GM23338 (cell line): ENCODE results near the gene GLTP. TPM values are rescaled to one million over a fixed set of nuclear protein-coding genes. Genes with fewer than 3 reads are reported as not detected.

Source experiments
- CTCF ChIP-seq, 2 experiments: fragments of 200-600 bp in 1 of 2; sonication (generic) in 1 of 2; conservative IDR thresholded peaks; 2 replicates each; pipeline versions ENCODE4 v1.5.1 to v1.6.1; 2016 to 2017; ENCODE audit warnings: antibody characterized with exemption in 2 of 2, low read depth in 2 of 2, mild to moderate bottlenecking in 2 of 2, moderate library complexity in 1 of 2
- ETS1 ChIP-seq: IDR thresholded peaks from 2 replicates; pipeline ENCODE4 v1.6.1; 2016; ENCODE audit warnings: antibody characterized with exemption
- JUNB ChIP-seq: IDR thresholded peaks from one replicate; pipeline ENCODE4 v1.6.1; 2016; ENCODE audit warnings: antibody characterized with exemption; ENCODE audit not compliant: unreplicated experiment
- POLR2AphosphoS5 ChIP-seq: IDR thresholded peaks from 2 replicates; pipeline ENCODE4 v1.6.1; 2016; ENCODE audit warnings: antibody characterized with exemption, low read depth
- STAT1 ChIP-seq: IDR thresholded peaks from one replicate; pipeline ENCODE4 v1.6.1; 2016; ENCODE audit warnings: antibody characterized with exemption; ENCODE audit not compliant: unreplicated experiment
- ZNF114 ChIP-seq: fragments of 250-450 bp; sonication (Bioruptor Pico); IDR thresholded peaks from 2 replicates; pipeline ENCODE4 v1.5.0; 2020; ENCODE audit warnings: mild to moderate bottlenecking, moderate library complexity
- ZNF331 ChIP-seq: fragments of 250-450 bp; sonication (Bioruptor Pico); IDR thresholded peaks from 2 replicates; pipeline ENCODE4 v1.5.0; 2020; ENCODE audit warnings: low read depth, mild to moderate bottlenecking, moderate library complexity
- ZNF462 ChIP-seq: fragments of 250-450 bp; sonication (Bioruptor Pico); IDR thresholded peaks from 2 replicates; pipeline ENCODE4 v1.5.0; 2020; ENCODE audit warnings: mild to moderate bottlenecking, moderate library complexity
- polyA plus RNA-seq: library from polyadenylated mRNA; unstranded; fragments of >200 nt; fragmentation: Nextera tagmentation; extraction: Ambion mirVana; gene quantifications from 2 replicates; pipeline ENCODE4 v1.2.1, GENCODE V29; 2016
- total RNA-seq: library from RNA; depleted of rRNA; stranded (reverse); fragments of >200 nt; shearing (Covaris generic); gene quantifications from 2 replicates; pipeline ENCODE4 v1.2.3, GENCODE V29; 2014

Gene GLTP
- total and polyA plus RNA-seq, 2 experiments from 2014 or later: 26.5 to 30.2 TPM

DNA sequence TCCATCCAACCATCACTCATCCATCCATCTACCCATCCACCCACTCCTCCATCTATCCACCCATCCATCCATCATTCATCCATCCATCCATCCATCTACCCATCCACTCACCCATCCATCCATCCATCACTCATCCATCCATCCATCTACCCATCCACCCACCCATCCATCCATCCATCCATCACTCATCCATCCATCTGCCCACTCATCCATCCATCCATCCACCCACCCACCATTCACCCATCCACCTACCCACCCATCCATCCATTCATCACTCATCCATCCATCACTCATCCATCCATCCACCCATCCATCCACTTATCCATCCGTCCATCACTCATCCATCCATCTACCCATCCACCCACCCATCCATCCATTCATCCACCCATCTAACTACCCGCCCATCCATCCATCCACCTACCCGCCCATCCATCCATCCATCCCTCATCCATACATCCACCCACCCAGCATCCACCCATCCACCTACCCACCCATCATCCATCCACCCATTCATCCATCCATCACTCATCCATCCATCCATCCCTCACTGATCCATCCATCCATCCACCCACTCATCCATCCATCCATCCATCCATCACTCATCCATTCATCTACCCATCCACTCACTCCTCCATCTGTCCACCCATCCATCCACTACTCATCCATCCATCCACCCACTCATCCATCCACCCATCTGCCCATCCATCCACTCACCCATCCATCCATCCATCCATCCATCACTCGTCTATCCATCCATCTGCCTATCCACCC is 71.3 kb downstream of the GLTP start (continued):
- TF ChIP-seq ZNF462 (CRISPR knock-in tag) (no peak), ETS1 (no peak), POLR2AphosphoS5 (no peak), STAT1 (no peak), JUNB (no peak), CTCF (conservative IDR thresholded peaks at IDR 0.05; ENCODE audit: low read depth in 2 of 2) (no peak), ZNF114 (CRISPR knock-in tag) (no peak), ZNF331 (CRISPR knock-in tag) (no peak)
